GM13976 (cell line): Measurements from ENCODE around the gene LMOD3.

Experiments
- DNase-seq: peaks from one replicate; pipeline ENCODE4 v3.0.0; 2012; ENCODE audit warnings: low spot score
- in situ Hi-C: fragments of 300-500 bp; cut with MboI; formaldehyde crosslinking; loops from one replicate; pipeline ENCODE4 v1.12.0; 2022; ENCODE audit warnings: low sequenced_read_pairs, mixed read lengths, inconsistent platforms; ENCODE audit not compliant: unreplicated experiment
- TF ChIP-seq, protein P1 (sequence below): IDR thresholded peaks from 2 replicates; pipeline ENCODE4 v1.5.1; 2012; ENCODE audit warnings: borderline replicate concordance, mild to moderate bottlenecking; ENCODE audit not compliant: insufficient read depth; ENCODE audit errors: extremely low read depth, missing control alignments, control extremely low read depth

Gene LMOD3

GRCh38 chr3:69065318-69065964 is 57.0 kb downstream of the LMOD3 start:
- in situ Hi-C loops = no loop called here
- DNase-seq = no peak
- TF ChIP-seq, protein P1, sequence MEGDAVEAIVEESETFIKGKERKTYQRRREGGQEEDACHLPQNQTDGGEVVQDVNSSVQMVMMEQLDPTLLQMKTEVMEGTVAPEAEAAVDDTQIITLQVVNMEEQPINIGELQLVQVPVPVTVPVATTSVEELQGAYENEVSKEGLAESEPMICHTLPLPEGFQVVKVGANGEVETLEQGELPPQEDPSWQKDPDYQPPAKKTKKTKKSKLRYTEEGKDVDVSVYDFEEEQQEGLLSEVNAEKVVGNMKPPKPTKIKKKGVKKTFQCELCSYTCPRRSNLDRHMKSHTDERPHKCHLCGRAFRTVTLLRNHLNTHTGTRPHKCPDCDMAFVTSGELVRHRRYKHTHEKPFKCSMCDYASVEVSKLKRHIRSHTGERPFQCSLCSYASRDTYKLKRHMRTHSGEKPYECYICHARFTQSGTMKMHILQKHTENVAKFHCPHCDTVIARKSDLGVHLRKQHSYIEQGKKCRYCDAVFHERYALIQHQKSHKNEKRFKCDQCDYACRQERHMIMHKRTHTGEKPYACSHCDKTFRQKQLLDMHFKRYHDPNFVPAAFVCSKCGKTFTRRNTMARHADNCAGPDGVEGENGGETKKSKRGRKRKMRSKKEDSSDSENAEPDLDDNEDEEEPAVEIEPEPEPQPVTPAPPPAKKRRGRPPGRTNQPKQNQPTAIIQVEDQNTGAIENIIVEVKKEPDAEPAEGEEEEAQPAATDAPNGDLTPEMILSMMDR = no peak

GRCh38 chr3:69063636-69064035 is 58.8 kb downstream of the LMOD3 start:
- in situ Hi-C loops = no loop called here
- TF ChIP-seq, protein P1 = no peak
- DNase-seq = no peak

DNA sequence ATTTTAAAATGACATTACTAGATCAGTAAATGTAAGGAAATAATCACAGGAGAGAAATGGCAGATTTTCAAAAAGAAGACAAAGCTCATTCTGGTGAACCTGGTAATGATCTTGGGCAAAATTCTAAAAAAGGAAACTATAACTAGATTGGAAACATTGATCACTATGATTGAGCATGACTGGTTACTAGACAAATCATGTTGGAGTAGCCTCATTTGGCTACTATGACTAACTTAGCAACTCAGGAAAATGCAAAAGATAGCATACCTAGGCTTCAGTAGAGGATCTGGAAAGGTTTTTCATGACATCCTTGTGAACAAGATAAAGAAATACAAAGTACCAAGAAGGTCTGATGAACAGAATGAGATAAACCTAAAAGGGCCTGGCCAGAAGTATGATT is 62.7 kb downstream of the LMOD3 start:
- TF ChIP-seq, protein P1 = no peak
- DNase-seq = no peak
- in situ Hi-C loops = no loop called here

- in situ Hi-C loops = no loop called here
- TF ChIP-seq, protein P1 = no peak
- DNase-seq = no peak
Measured at GRCh38 chr3:69058947-69059224, 63.5 kb downstream of the LMOD3 start.

DNA sequence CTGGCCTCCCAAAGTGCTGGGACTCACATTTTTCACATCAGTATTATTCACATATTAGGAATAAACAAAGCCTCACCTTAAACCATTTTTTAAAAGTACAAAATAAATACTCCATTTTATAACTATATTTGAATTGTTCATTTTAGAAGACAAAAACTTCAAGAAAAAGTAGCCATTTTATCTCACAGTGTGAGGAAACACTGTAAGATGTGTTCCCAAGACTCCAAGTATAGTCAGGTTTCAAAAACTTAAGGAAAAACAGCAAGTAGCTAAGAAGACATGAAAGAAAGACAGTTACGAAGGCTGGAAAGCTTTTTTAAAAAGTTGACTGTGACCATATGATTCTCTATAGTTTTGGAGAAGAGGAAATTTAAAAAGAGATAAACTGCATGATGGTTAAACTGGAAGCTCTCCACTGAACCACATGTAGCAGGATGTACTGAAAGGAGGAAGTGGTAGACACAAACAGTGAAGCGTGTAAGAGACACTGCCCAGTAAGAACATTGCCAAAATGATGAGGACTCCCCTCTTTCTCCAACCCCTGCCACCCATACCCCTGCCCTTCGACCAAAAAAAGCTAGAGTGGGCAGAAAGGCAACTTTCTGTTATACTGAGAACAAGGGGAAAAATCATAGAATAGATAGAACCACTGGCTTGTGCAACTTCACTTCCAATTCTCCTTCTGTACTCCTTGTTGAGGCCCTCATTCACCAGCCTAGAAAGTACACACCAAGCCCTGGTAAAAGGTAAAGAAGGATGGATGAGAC is 64.0 kb downstream of the LMOD3 start:
- peak; percentile 30 for DNase-seq
- TF ChIP-seq, protein P1 = no peak
- in situ Hi-C loops = no loop called here
